Upper lobe of left lung (tissue), 6 donors: ENCODE results near the gene ENTHD1. TPM values are rescaled to one million over a fixed set of nuclear protein-coding genes. Genes with fewer than 3 reads are reported as not detected.
"Not testable (repeated sequence)": the region's sequence is repeated elsewhere in the genome, so short reads cannot be mapped to it uniquely, and the experiment has no call there.

Experiments used
- ATAC-seq, 2 donors: fragments of 200-7000 bp; cut with Tn5 transposase; one replicate each; pipeline ENCODE4 v1.9.1; 2022; ENCODE audit warnings: mild to moderate bottlenecking in 2 of 2, moderate library complexity in 2 of 2; ENCODE audit not compliant: low FRiP score in 2 of 2
- DNase-seq, 2 donors: peaks; one replicate each; pipeline ENCODE4 v3.0.0-alpha.2; 2019 to 2020
- H3K27ac ChIP-seq, 4 donors: fragments of 200-600 bp; sonication (generic); one replicate each; pipeline ENCODE4 v1.5.1; 2016 to 2019
- H3K27me3 ChIP-seq, 4 donors: fragments of 200-600 bp; sonication (generic); one replicate each; pipeline ENCODE4 v1.5.1; 2017 to 2019
- H3K36me3 ChIP-seq, 4 donors: fragments of 200-600 bp; sonication (generic); one replicate each; pipeline ENCODE4 v1.5.1; 2016 to 2019
- H3K4me1 ChIP-seq, 4 donors: fragments of 200-600 bp; sonication (generic); one replicate each; pipeline ENCODE4 v1.5.1; 2018 to 2019
- H3K4me3 ChIP-seq, 4 donors: fragments of 200-600 bp; sonication (generic); one replicate each; pipeline ENCODE4 v1.5.1; 2017 to 2019; ENCODE audit warnings: mild to moderate bottlenecking in 2 of 4, moderate library complexity in 1 of 4
- H3K9me3 ChIP-seq, 4 donors: fragments of 200-600 bp; sonication (generic); one replicate each; pipeline ENCODE4 v1.5.1; 2018 to 2019
- EP300 ChIP-seq, 4 donors: sonication (generic); formaldehyde crosslinking; IDR thresholded peaks; one replicate each; pipeline ENCODE4 v1.5.1; 2017; ENCODE audit warnings: antibody characterized with exemption in 4 of 4, control low read depth in 2 of 4
- POLR2A ChIP-seq, 4 donors: fragments of 450-650 bp; IDR thresholded peaks; one replicate each; pipeline ENCODE4 v1.5.1; 2016 to 2017; ENCODE audit warnings: antibody characterized with exemption in 4 of 4, mild to moderate bottlenecking in 2 of 4
- POLR2AphosphoS5 ChIP-seq, 2 donors: sonication (generic); formaldehyde crosslinking; IDR thresholded peaks; one replicate each; pipeline ENCODE4 v1.5.1; 2017; ENCODE audit warnings: antibody characterized with exemption in 2 of 2
- WGBS, 2 donors: methylation state at CpG; one replicate each; pipeline ENCODE4 v1.1.5; 2017 to 2018; 5-methylcytosine and 5-hydroxymethylcytosine counted together
- total RNA-seq, 6 donors: library from RNA; depleted of rRNA in 4 of 6; stranded (reverse); fragments of >200 nt in 4 of 6; gene quantifications; one replicate each; pipeline versions ENCODE4 v1.1.0 to v1.2.1, GENCODE V29; 2016 to 2021
- TF ChIP-seq, protein P1 (sequence below), 6 experiments: fragments of 450-650 bp in 4 of 6; fragments of 200-600 bp in 2 of 6; sonication (generic) in 2 of 6; IDR thresholded peaks; one replicate each; pipeline ENCODE4 v1.5.1; 2016 to 2019; ENCODE audit warnings: antibody characterized with exemption in 6 of 6
- donor health status: DM: no; HTN: no; CAD: no; lungs with moderate emphysema.
- donor health status: DM: no; HTN: yes; CAD: no; lungs with severe emphysema.

Gene ENTHD1
- total RNA-seq, 6 donors from 2014 or later = 0.09 TPM; not detected in 5

DNA sequence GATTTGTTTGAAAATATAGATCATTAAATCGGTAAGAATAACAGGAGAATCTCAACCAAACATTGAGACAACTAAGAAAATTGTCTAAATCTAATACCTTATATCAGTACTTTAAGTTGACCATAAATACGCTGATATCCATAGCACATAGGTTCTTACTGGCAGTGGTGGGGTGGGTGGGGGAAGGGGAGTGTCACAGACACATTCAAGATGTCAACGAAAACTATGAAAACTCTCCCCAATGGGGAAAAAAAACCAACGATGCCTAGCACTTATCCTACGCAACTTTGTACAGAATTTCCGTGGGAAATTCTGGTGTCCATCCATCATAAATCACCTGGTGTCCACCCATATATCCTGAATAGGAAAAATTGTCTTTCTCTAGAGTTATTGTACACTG lies 13.5 kb upstream of the ENTHD1 start:
- H3K4me3 ChIP-seq = no peak overlapping the region
- ATAC-seq (no peak), DNase-seq (no peak)
- no peaks in the 10 kb centered on the region for H3K36me3 ChIP-seq
- TF ChIP-seq POLR2AphosphoS5 (IDR thresholded peaks at IDR 0.05) (no peak), EP300 (IDR thresholded peaks at IDR 0.05) (no peak), POLR2A (IDR thresholded peaks at IDR 0.05) (no peak)
- TF ChIP-seq, protein P1, sequence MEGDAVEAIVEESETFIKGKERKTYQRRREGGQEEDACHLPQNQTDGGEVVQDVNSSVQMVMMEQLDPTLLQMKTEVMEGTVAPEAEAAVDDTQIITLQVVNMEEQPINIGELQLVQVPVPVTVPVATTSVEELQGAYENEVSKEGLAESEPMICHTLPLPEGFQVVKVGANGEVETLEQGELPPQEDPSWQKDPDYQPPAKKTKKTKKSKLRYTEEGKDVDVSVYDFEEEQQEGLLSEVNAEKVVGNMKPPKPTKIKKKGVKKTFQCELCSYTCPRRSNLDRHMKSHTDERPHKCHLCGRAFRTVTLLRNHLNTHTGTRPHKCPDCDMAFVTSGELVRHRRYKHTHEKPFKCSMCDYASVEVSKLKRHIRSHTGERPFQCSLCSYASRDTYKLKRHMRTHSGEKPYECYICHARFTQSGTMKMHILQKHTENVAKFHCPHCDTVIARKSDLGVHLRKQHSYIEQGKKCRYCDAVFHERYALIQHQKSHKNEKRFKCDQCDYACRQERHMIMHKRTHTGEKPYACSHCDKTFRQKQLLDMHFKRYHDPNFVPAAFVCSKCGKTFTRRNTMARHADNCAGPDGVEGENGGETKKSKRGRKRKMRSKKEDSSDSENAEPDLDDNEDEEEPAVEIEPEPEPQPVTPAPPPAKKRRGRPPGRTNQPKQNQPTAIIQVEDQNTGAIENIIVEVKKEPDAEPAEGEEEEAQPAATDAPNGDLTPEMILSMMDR (IDR thresholded peaks at IDR 0.05) = no peak
- H3K27me3 ChIP-seq = no peaks in the 10 kb centered on the region
- WGBS, 2 donors = 73 to 84% methylated on average over 6 of the region's 6 CpGs
- no peaks in the 10 kb centered on the region for H3K9me3 ChIP-seq
- H3K27ac ChIP-seq = peak overlapping the region in 1 of 4 donors; percentile 32
- H3K4me1 ChIP-seq = no peaks in the 10 kb centered on the region

DNA sequence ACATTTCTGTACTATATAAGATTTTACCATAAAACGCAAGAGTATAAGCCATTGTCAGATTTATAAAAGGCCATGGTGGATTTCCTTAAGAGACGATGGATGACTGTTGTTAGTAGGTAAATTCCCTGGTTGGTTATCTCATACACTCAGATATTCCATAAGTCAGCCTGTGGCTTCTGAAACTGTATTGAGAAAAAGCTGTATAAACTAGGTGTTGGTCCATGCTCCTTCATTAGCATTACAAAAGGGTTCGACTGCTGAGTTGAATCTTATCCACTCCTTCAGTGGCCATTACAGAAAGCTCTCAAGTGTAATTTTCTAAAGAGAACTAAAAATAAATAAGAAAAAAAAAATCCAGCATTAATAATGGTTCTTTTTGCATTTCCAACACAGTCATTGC lies 12.6 kb upstream of the ENTHD1 start:
- TF ChIP-seq POLR2AphosphoS5 (IDR thresholded peaks at IDR 0.05) (no peak), POLR2A (IDR thresholded peaks at IDR 0.05) (no peak), EP300 (IDR thresholded peaks at IDR 0.05) (no peak)
- TF ChIP-seq, protein P1 (IDR thresholded peaks at IDR 0.05) = no peak
- no peak overlapping the region for H3K27ac ChIP-seq
- no peaks in the 10 kb centered on the region for H3K9me3 ChIP-seq
- ATAC-seq = no peak
- no peak overlapping the region for H3K4me3 ChIP-seq
- no peaks in the 10 kb centered on the region for H3K27me3 ChIP-seq
- WGBS, 2 donors = 58 to 61% methylated on average over 3 of the region's 3 CpGs
- no peak for DNase-seq
- no peaks in the 10 kb centered on the region for H3K4me1 ChIP-seq
- H3K36me3 ChIP-seq = no peaks in the 10 kb centered on the region

DNA sequence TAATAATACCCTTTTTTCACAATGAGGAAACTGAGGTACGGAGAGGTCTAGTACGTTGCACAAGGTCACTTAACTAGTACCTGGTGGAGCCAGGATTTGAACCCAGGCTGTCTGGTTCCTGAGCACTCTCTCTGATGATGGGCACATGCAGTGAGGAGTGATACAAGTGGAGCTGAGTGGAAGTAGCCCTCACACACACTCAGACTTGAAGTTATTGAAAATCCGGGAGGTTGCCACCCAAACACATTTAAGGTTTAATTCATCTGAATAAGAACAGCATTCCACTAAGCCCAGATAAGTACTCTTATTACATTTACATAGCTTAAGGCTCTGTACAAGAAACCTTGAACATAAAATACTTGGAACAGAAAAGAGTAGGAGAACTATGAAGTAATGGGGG lies 12.1 kb upstream of the ENTHD1 start:
- H3K4me3 ChIP-seq = no peak overlapping the region
- H3K27ac ChIP-seq = no peak overlapping the region
- WGBS, 2 donors = 65 to 68% methylated on average over 3 of the region's 3 CpGs
- no peak for TF ChIP-seq POLR2A (IDR thresholded peaks at IDR 0.05)
- TF ChIP-seq, protein P1 (IDR thresholded peaks at IDR 0.05) = no peak
- no peak for TF ChIP-seq EP300 (IDR thresholded peaks at IDR 0.05)
- TF ChIP-seq POLR2AphosphoS5 (IDR thresholded peaks at IDR 0.05) = no peak
- H3K36me3 ChIP-seq = no peaks in the 10 kb centered on the region
- no peak for ATAC-seq
- no peaks in the 10 kb centered on the region for H3K4me1 ChIP-seq
- H3K9me3 ChIP-seq = no peaks in the 10 kb centered on the region
- no peak for DNase-seq
- no peaks in the 10 kb centered on the region for H3K27me3 ChIP-seq

DNA sequence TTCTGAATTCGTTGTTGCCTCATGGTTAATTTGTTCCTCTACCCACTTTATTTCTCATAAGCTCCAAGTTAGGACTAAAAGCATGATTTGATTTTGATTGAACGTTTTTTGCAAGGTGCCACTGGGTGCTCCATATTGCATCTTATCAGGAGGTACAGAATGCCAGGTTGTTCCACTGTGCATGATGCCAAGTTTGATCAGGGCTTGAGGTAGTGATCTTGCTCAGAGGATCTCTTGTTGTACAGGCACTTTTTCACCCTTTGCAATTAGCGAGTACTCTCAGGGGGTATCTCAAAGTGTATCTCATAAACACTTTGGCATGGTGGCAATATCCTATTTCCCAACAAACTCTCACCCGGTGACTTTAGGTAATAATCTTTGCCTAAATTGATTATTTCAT lies 11.3 kb upstream of the ENTHD1 start:
- peaks cover 0 to 3% (median under 1%) of the 10 kb centered on the region in 4 donors for H3K4me1 ChIP-seq
- ATAC-seq (no peak), DNase-seq (no peak)
- TF ChIP-seq POLR2AphosphoS5 (IDR thresholded peaks at IDR 0.05) = no peak
- TF ChIP-seq, protein P1 (IDR thresholded peaks at IDR 0.05) = no peak
- TF ChIP-seq EP300 (IDR thresholded peaks at IDR 0.05) = no peak
- no peaks in the 10 kb centered on the region for H3K36me3 ChIP-seq
- WGBS, 2 donors = 80 to 86% methylated on average over 4 of the region's 4 CpGs
- H3K27me3 ChIP-seq = no peaks in the 10 kb centered on the region
- H3K27ac ChIP-seq = no peak overlapping the region
- H3K4me3 ChIP-seq = no peak overlapping the region
- no peaks in the 10 kb centered on the region for H3K9me3 ChIP-seq

DNA sequence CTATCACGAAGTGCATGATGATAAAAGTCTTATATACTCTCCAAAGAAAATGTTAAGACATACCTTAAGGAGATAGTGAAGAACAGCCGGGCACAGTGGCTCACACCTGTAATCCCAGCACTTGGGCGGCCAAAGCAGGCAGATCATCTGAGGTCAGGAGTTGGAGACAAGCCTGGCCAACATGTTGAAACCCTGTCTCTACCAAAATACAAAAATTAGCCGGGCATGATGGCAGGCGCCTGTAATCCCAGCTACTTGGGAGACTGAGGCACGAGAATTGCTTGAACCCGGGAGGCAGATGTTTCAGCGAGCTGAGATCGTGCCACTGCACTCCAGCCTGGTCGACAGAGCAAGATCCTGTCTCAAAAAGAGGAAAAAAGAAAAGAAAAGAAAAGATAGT lies 10.5 kb upstream of the ENTHD1 start:
- 86 to 88% methylated on average over 10 of the region's 10 CpGs for WGBS, 2 donors
- not testable (repeated sequence) for H3K4me1 ChIP-seq, H3K9me3 ChIP-seq, H3K4me3 ChIP-seq, DNase-seq, H3K27me3 ChIP-seq, ATAC-seq, H3K36me3 ChIP-seq
- H3K27ac ChIP-seq = peak overlapping the region in 1 of 4 donors; percentile 18
